ENCODE measurements around the gene METRN.

DNA sequence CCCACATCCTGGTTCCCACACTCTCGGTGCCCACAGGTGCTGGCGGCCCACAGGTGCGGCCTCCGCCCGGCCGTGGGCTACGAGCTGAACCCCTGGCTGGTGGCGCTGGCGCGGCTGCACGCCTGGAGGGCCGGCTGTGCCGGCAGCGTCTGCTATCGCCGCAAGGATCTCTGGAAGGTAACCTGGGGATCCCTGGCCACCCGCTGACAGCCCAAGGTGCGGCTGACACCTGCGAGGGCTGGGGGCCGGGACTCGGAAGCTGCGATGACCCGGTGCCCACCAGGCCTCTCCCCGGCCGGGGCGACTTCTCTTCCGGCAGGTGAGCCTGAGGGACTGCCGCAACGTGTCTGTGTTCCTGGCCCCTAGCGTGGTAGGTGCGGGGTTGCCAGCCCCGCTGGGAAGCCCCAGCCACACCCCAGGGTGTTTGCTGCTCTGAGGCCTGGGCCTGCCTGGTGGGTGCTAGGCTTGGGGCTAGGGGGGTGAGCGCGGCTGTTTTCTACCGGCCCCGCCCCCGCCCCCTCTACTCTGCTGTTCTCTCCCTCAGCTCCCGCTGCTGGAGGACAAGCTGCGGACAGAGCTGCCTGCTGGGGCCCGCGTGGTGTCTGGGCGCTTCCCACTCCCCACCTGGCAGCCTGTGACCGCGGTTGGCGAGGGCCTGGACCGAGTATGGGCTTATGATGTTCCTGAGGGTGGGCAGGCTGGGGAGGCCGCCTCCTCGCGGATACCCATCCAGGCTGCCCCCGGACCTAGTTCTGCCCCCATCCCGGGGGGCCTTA is 7.0 kb downstream of the METRN start:
- TF ChIP-seq POLR2A (IDR thresholded peaks at IDR 0.05): no peak
- TF ChIP-seq, protein P1, sequence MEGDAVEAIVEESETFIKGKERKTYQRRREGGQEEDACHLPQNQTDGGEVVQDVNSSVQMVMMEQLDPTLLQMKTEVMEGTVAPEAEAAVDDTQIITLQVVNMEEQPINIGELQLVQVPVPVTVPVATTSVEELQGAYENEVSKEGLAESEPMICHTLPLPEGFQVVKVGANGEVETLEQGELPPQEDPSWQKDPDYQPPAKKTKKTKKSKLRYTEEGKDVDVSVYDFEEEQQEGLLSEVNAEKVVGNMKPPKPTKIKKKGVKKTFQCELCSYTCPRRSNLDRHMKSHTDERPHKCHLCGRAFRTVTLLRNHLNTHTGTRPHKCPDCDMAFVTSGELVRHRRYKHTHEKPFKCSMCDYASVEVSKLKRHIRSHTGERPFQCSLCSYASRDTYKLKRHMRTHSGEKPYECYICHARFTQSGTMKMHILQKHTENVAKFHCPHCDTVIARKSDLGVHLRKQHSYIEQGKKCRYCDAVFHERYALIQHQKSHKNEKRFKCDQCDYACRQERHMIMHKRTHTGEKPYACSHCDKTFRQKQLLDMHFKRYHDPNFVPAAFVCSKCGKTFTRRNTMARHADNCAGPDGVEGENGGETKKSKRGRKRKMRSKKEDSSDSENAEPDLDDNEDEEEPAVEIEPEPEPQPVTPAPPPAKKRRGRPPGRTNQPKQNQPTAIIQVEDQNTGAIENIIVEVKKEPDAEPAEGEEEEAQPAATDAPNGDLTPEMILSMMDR (IDR thresholded peaks at IDR 0.05): no peak

Measured in adrenal gland (tissue), 5 donors.